Neuronal stem cell (in vitro differentiated cells): ENCODE data around the gene ARL2BP.

Experiments
- DNase-seq: peaks from one replicate; pipeline ENCODE4 v3.0.0-alpha.2; 2013; ENCODE audit warnings: low spot score
- H2AFZ ChIP-seq: one replicate; pipeline ENCODE4 v1.6.1; 2013; ENCODE audit warnings: mild to moderate bottlenecking, low read length, inconsistent platforms
- H2AK5ac ChIP-seq: 2 replicates; pipeline ENCODE4 v1.6.1; 2013; ENCODE audit warnings: low read depth, mild to moderate bottlenecking, inconsistent platforms, low read length, moderate library complexity, mixed read lengths
- H2BK120ac ChIP-seq: 2 replicates; pipeline ENCODE4 v1.6.1; 2013; ENCODE audit warnings: low read depth, mild to moderate bottlenecking, inconsistent platforms, low read length, moderate library complexity, mixed read lengths
- H2BK12ac ChIP-seq: one replicate; pipeline ENCODE4 v1.6.1; 2013; ENCODE audit warnings: low read length, inconsistent platforms
- H2BK15ac ChIP-seq: 2 replicates; pipeline ENCODE4 v1.6.1; 2013; ENCODE audit warnings: mild to moderate bottlenecking, low read length, inconsistent platforms, mixed read lengths
- H2BK5ac ChIP-seq: one replicate; pipeline ENCODE4 v1.6.1; 2013; ENCODE audit warnings: inconsistent platforms, mild to moderate bottlenecking, low read length, moderate library complexity
- H3K14ac ChIP-seq: one replicate; pipeline ENCODE4 v1.6.1; 2013; ENCODE audit warnings: low read length, inconsistent platforms
- H3K18ac ChIP-seq: 2 replicates; pipeline ENCODE4 v1.6.1; 2013; ENCODE audit warnings: low read length, inconsistent platforms
- H3K23ac ChIP-seq: 2 replicates; pipeline ENCODE4 v1.6.1; 2013; ENCODE audit warnings: low read depth, mild to moderate bottlenecking, mixed read lengths, low read length, inconsistent platforms; ENCODE audit not compliant: poor library complexity
- H3K27ac ChIP-seq: replicated peaks from 3 replicates; pipeline ENCODE4 v1.5.1; 2013; ENCODE audit warnings: low read length, inconsistent platforms
- H3K27me3 ChIP-seq, 3 experiments: 2 replicates each; pipeline ENCODE4 v1.6.1; 2013; ENCODE audit warnings: low read length in 3 of 3, mild to moderate bottlenecking in 2 of 3, inconsistent platforms in 1 of 3, low read depth in 1 of 3, mixed read lengths in 1 of 3, moderate library complexity in 1 of 3; ENCODE audit not compliant: control insufficient read depth in 3 of 3, insufficient read depth in 3 of 3
- H3K36me3 ChIP-seq, 2 donors: replicated peaks in 1 of 2; 2 replicates each; pipeline ENCODE4 v1.6.1; 2013; ENCODE audit warnings: low read length in 2 of 2; ENCODE audit not compliant: control insufficient read depth in 2 of 2, insufficient read depth in 2 of 2
- H3K4ac ChIP-seq: 2 replicates; pipeline ENCODE4 v1.6.1; 2013; ENCODE audit warnings: inconsistent platforms, mild to moderate bottlenecking, low read length, moderate library complexity
- H3K4me1 ChIP-seq, 2 donors: 1 replicate in 1 of 2; 2 replicates in 1 of 2; pipeline ENCODE4 v1.6.1; 2013; ENCODE audit warnings: low read length in 2 of 2, low read depth in 1 of 2; ENCODE audit not compliant: control insufficient read depth in 2 of 2, insufficient read depth in 1 of 2
- H3K4me2 ChIP-seq: one replicate; pipeline ENCODE4 v1.6.1; 2013; ENCODE audit warnings: mild to moderate bottlenecking, low read length, inconsistent platforms; ENCODE audit not compliant: insufficient read depth, poor library complexity, severe bottlenecking
- H3K4me3 ChIP-seq, 2 donors: 2 replicates each; pipeline ENCODE4 v1.5.1; 2013; ENCODE audit warnings: low read length in 2 of 2, mild to moderate bottlenecking in 2 of 2, inconsistent platforms in 1 of 2, moderate library complexity in 1 of 2
- H3K79me1 ChIP-seq: one replicate; pipeline ENCODE4 v1.6.1; 2013; ENCODE audit warnings: low read depth, mild to moderate bottlenecking, inconsistent platforms, low read length, moderate library complexity
- H3K9ac ChIP-seq: one replicate; pipeline ENCODE4 v1.6.1; 2013; ENCODE audit warnings: mild to moderate bottlenecking, low read depth, low read length, inconsistent platforms; ENCODE audit not compliant: poor library complexity
- H3K9me3 ChIP-seq, 2 donors: replicated peaks in 1 of 2; 2 replicates each; pipeline versions ENCODE3 to v1.6.1; 2013; ENCODE audit warnings: low read length in 2 of 2, mild to moderate bottlenecking in 2 of 2, inconsistent platforms in 1 of 2, low read depth in 1 of 2, mixed read lengths in 1 of 2, moderate library complexity in 1 of 2; ENCODE audit not compliant: control insufficient read depth in 2 of 2, insufficient read depth in 1 of 2
- H4K8ac ChIP-seq: one replicate; pipeline ENCODE4 v1.6.1; 2013; ENCODE audit warnings: low read depth, mild to moderate bottlenecking, inconsistent platforms, low read length, moderate library complexity
- H4K91ac ChIP-seq: one replicate; pipeline ENCODE4 v1.6.1; 2013; ENCODE audit warnings: low read length, low read depth, mild to moderate bottlenecking, inconsistent platforms; ENCODE audit not compliant: poor library complexity
- WGBS, 2 donors: extraction: QIAGEN DNeasy Blood & Tissue Kit; methylation state at CpG; one replicate each; pipeline ENCODE4 v1.1.7; 2013; ENCODE audit warnings: missing lambda C conversion rate in 2 of 2, mixed read lengths in 1 of 2; ENCODE audit not compliant: insufficient read length in 2 of 2, insufficient replicate concordance in 1 of 2; ENCODE audit errors: extremely low coverage in 2 of 2; 5-methylcytosine and 5-hydroxymethylcytosine counted together

The ARL2BP gene

GRCh38 chr16:57235128-57236021, 9.7 kb upstream of the ARL2BP start:
- no CpG with 5 or more reads among the region's 8 CpGs for WGBS, 2 donors
- Histone ChIP-seq H3K9me3 (peaks cover 0 to 10% of the 10 kb centered on the region in 2 donors), H3K27me3 (no peaks in the 10 kb centered on the region), H2BK15ac (no peak overlapping the region), H2AK5ac (no peak overlapping the region), H3K4ac (no peak overlapping the region), H3K18ac (no peak overlapping the region), H2BK120ac (no peak overlapping the region), H3K14ac (no peak overlapping the region), H2BK5ac (no peak overlapping the region), H4K91ac (no peak overlapping the region), H3K4me2 (no peak overlapping the region), H3K9ac (no peak overlapping the region), H3K23ac (no peak overlapping the region), H4K8ac (no peak overlapping the region), H2AFZ (no peak overlapping the region), H3K79me1 (no peaks in the 10 kb centered on the region), H3K36me3 (peaks cover 22 to 99% of the 10 kb centered on the region in 2 donors), H2BK12ac (no peak overlapping the region), H3K4me3 (no peak overlapping the region), H3K27ac (no peak overlapping the region), H3K4me1 (no peaks in the 10 kb centered on the region)
- no peak for DNase-seq

GRCh38 chr16:57236022-57236350, 9.1 kb upstream of the ARL2BP start:
- Histone ChIP-seq H3K23ac (no peak overlapping the region), H3K9me3 (peaks cover 0 to 10% of the 10 kb centered on the region in 2 donors), H2BK15ac (no peak overlapping the region), H3K18ac (no peak overlapping the region), H2AFZ (no peak overlapping the region), H3K4ac (no peak overlapping the region), H4K8ac (no peak overlapping the region), H3K27me3 (no peaks in the 10 kb centered on the region), H3K4me3 (no peak overlapping the region), H3K4me1 (no peaks in the 10 kb centered on the region), H3K9ac (no peak overlapping the region), H3K4me2 (no peak overlapping the region), H4K91ac (no peak overlapping the region), H2AK5ac (no peak overlapping the region), H3K79me1 (no peaks in the 10 kb centered on the region), H3K36me3 (peaks cover 22 to 95% of the 10 kb centered on the region in 2 donors), H2BK120ac (no peak overlapping the region), H2BK5ac (no peak overlapping the region), H3K27ac (no peak overlapping the region), H3K14ac (no peak overlapping the region), H2BK12ac (no peak overlapping the region)
- no peak for DNase-seq

- Histone ChIP-seq H3K4me3 (no peak overlapping the region), H3K27ac (no peak overlapping the region), H3K4me1 (no peaks in the 10 kb centered on the region), H3K18ac (no peak overlapping the region), H2AK5ac (no peak overlapping the region), H3K27me3 (no peaks in the 10 kb centered on the region), H3K36me3 (peaks cover 15 to 75% of the 10 kb centered on the region in 2 donors), H2BK5ac (no peak overlapping the region), H2BK120ac (no peak overlapping the region), H4K8ac (no peak overlapping the region), H2AFZ (no peak overlapping the region), H3K23ac (no peak overlapping the region), H3K79me1 (no peaks in the 10 kb centered on the region), H3K4me2 (no peak overlapping the region), H3K9ac (no peak overlapping the region), H3K9me3 (peaks cover 0 to 10% of the 10 kb centered on the region in 2 donors), H4K91ac (no peak overlapping the region), H2BK15ac (no peak overlapping the region), H3K4ac (no peak overlapping the region), H3K14ac (no peak overlapping the region), H2BK12ac (no peak overlapping the region)
- DNase-seq: no peak
- no CpG with 5 or more reads among the region's 2 CpGs for whole genome bisulfite sequencing, 2 donors
These were observed 6.4 kb upstream of the ARL2BP start for GRCh38 chr16:57238682-57239081.

- Histone ChIP-seq H3K4ac (no peak overlapping the region), H3K18ac (no peak overlapping the region), H4K91ac (no peak overlapping the region), H3K9me3 (peaks cover 0 to 10% of the 10 kb centered on the region in 2 donors), H3K14ac (no peak overlapping the region), H3K4me2 (no peak overlapping the region), H3K27me3 (no peaks in the 10 kb centered on the region), H3K79me1 (no peaks in the 10 kb centered on the region), H3K36me3 (peaks cover 11 to 70% of the 10 kb centered on the region in 2 donors), H4K8ac (no peak overlapping the region), H2BK15ac (no peak overlapping the region), H2AFZ (no peak overlapping the region), H2AK5ac (no peak overlapping the region), H3K23ac (no peak overlapping the region), H3K9ac (no peak overlapping the region), H3K4me3 (no peak overlapping the region), H2BK5ac (no peak overlapping the region), H3K4me1 (no peaks in the 10 kb centered on the region), H2BK12ac (no peak overlapping the region), H3K27ac (no peak overlapping the region), H2BK120ac (no peak overlapping the region)
- DNase-seq: no peak
- WGBS, 2 donors: no CpG with 5 or more reads among the region's 2 CpGs
These were observed 6.0 kb upstream of the ARL2BP start for GRCh38 chr16:57239107-57239506.
